Retinal pigment epithelial cell (primary cell): Measurements from ENCODE around the gene MBOAT1.

Experiments used
- DNase-seq: peaks from one replicate; pipeline ENCODE4 v3.0.0-alpha.2; 2010; ENCODE audit warnings: low read depth
- H3K4me3 ChIP-seq: 2 replicates; pipeline ENCODE4 v1.5.1; 2011; ENCODE audit warnings: mild to moderate bottlenecking, low read length, control low read depth, moderate library complexity
- TF ChIP-seq, protein P1 (sequence below): conservative IDR thresholded peaks from 2 replicates; pipeline ENCODE4 v1.5.1; 2011; ENCODE audit warnings: low read depth, low read length, control low read depth, inconsistent platforms

Gene MBOAT1

GRCh38 chr6:20102397-20103073 lies 109.7 kb downstream of the MBOAT1 start:
- H3K4me3 ChIP-seq, result no peak overlapping the region
- no peak for DNase-seq
- TF ChIP-seq, protein P1, sequence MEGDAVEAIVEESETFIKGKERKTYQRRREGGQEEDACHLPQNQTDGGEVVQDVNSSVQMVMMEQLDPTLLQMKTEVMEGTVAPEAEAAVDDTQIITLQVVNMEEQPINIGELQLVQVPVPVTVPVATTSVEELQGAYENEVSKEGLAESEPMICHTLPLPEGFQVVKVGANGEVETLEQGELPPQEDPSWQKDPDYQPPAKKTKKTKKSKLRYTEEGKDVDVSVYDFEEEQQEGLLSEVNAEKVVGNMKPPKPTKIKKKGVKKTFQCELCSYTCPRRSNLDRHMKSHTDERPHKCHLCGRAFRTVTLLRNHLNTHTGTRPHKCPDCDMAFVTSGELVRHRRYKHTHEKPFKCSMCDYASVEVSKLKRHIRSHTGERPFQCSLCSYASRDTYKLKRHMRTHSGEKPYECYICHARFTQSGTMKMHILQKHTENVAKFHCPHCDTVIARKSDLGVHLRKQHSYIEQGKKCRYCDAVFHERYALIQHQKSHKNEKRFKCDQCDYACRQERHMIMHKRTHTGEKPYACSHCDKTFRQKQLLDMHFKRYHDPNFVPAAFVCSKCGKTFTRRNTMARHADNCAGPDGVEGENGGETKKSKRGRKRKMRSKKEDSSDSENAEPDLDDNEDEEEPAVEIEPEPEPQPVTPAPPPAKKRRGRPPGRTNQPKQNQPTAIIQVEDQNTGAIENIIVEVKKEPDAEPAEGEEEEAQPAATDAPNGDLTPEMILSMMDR, result no peak

- no peak overlapping the region for H3K4me3 ChIP-seq
- TF ChIP-seq, protein P1, result no peak
- DNase-seq, result no peak
Observed at GRCh38 chr6:20099156-20099555, 113.1 kb downstream of the MBOAT1 start.

DNA sequence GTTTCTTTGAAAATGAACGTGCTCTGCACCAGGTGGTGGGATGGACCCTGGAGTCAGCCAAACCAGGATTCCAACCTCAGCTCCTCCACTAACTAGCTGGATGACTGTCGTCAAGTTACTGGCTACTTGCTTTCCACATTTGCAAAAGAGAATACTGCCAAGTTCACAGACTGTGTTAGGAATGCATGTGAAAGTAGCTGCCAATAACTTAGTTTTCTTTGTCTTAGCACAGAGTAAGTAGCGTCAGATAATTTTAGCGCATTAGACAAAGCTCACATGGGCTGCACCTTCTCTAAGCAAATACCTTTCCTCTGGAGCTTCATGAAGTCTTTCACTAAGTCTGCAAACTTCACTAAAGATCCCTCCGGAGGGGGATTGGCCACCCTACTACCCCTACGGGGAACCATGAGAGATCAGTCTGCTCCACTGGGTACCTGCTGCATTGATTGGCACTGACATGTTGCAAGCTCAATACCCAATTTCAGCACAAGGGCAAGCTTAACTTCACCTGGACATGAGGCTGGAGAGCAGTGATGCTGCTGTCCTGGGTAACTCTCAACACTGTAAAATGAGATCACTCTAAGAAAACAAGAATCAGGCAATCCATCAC lies 113.9 kb downstream of the MBOAT1 start:
- TF ChIP-seq, protein P1, result no peak
- H3K4me3 ChIP-seq, result no peak overlapping the region
- DNase-seq, result no peak

DNA sequence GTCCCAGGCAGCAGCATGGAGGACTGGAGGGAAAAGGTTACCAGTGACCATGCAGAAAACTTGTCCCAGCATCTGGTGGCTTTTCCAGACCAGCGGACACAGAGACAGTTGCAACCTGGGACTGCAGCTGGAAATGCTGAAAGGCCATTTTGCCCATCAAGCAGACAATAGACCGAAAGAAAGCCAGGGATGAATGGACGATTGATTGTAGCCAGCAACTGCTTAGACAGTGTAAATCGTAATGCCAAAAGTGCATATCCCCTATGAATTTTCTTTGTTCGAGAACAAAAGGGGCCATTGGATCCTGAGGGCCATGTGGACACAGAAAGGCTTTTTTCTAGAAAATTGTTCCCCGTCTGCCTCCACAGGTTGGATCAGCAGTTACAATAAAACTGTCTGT lies 115.7 kb downstream of the MBOAT1 start:
- TF ChIP-seq, protein P1, result no peak
- no peak for DNase-seq

GRCh38 chr6:20095436-20095835 lies 116.8 kb downstream of the MBOAT1 start:
- H3K4me3 ChIP-seq, result no peak overlapping the region
- TF ChIP-seq, protein P1, result no peak
- DNase-seq, result no peak

More for the DNA sequence above, 115.7 kb downstream of the MBOAT1 start:
- H3K4me3 ChIP-seq, result no peak overlapping the region

DNA sequence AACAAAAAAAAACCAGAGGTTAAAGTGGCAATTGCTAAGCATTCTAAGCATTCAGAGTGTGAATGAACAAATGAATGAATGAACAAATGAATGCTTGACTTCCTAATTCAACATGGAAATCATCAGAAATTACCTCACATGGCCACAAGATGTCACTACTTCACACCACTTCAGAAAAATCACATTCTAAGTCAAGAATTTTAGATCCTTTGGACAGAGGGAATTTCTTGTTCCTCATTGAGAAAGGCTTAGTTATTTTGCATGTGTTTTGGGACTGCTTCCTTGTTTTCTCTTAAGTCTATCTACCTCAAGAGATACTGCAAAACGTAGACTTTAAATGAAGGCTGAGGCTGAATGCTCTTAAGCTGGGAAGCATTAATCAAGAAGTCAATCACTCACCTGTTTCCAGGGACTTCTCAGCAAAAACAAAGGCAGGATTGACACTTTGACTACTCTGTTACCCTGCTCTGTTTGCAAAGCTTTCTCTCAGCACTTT lies 120.2 kb downstream of the MBOAT1 start:
- no peak for DNase-seq
- TF ChIP-seq, protein P1, result peak; percentile 61
- H3K4me3 ChIP-seq, result no peak overlapping the region

DNA sequence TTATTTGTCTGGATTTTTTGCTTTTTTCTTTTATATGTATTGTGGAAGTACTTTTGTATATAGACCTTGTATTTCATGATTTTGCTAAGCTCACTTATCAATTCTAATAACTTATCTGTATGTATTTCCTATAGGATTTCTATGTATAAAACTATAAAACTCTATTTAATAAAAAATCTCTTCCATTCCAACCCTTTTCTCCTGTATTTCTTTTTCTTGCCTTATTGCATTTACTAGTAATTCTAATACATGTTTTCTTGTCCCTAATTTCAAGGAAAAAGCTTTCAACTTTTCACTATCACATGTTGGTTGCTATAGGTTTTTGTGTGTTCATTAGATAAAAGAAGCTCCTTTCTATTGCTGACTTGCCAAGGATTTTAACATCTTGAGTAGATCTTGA lies 125.3 kb downstream of the MBOAT1 start:
- TF ChIP-seq, protein P1, result no peak
- DNase-seq, result no peak
- no peak overlapping the region for H3K4me3 ChIP-seq
